ENCODE data around the gene APOBEC3C.
"Not testable (repeated sequence)": the region's sequence is repeated elsewhere in the genome, so short reads cannot be mapped to it uniquely, and the experiment has no call there.

Gene APOBEC3C

GRCh38 chr22:38984224-38984623, 29.8 kb upstream of the APOBEC3C start:
- DNase-seq (ENCODE audit: low spot score) = no peak

- DNase-seq (ENCODE audit: low spot score) = peak; percentile 32
These were observed 29.0 kb upstream of the APOBEC3C start for GRCh38 chr22:38984784-38985757.

GRCh38 chr22:38986629-38987028, 27.4 kb upstream of the APOBEC3C start:
- DNase-seq (ENCODE audit: low spot score) = no peak

DNA sequence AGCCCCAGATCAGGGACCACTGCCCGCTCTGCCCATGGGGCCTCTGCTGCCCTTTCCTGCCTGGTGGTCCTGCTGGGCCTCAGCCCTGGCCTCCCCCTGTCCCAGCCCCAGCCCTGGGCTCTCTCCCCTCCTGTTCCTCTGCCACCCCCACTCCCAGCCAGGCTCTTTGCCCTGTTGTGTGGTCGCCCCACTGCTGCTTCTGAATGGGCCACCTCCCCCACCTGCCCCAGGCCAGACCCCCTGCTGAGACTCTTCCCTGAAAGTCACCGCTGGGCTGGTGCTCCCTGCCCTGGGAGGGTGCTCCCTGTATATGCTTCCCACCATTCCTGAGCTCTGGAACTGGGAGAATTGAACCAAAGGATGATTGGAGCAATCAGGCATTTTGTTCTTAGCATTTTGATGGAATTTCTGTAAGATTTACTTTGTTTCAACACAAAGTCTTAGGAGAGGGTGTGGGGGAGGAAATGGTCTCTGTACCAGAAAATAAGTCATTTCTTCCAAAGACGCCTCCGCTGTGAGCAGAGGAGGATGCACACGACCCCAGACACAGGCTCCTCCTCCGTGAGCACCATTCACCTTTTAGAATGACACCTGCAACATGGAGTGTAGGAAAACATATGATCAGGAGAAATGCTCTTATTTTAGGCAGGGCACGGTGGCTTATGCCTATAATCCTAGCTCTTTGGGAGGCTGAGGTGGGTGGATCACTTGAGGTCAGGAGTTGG, 26.7 kb upstream of the APOBEC3C start:
- DNase-seq (ENCODE audit: low spot score) = no peak

- DNase-seq (ENCODE audit: low spot score) = no peak
These were observed 24.6 kb upstream of the APOBEC3C start for GRCh38 chr22:38989466-38989865.

DNA sequence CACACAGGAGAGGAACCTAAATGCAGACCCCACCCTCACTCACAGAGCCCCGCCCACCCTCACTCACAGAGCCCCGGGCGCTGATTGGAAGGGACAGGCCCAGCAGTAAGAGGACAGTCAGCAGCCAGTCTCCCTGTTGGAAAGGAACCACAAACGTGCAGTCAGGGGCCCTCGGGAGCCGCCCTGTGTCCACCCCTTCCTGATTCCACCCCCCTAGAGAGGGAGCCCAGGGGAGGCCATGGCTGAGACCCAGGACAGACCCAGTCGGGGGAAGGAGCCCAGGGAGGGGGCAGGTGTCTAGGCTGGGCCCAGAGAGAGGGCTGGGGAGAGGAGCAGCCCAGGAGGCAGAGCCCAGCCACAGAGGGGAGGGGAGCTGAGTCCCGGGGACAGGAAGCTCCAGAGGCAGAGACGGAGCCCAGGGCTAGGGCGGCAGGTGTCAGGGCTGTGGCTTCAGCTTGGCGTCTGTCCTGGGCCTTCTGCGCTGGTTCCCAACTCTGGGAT, 21.1 kb upstream of the APOBEC3C start:
- not testable (repeated sequence) for DNase-seq (ENCODE audit: low spot score)

- DNase-seq (ENCODE audit: low spot score) = no peak
These were observed 18.0 kb upstream of the APOBEC3C start for GRCh38 chr22:38996105-38996504.

- no peak for DNase-seq (ENCODE audit: low spot score)
These were observed 16.5 kb upstream of the APOBEC3C start for GRCh38 chr22:38997518-38997917.

- peak; percentile 86 for DNase-seq (ENCODE audit: low spot score)
These were observed 10.9 kb upstream of the APOBEC3C start for GRCh38 chr22:39003165-39003638.

GRCh38 chr22:39007177-39007576, 6.9 kb upstream of the APOBEC3C start:
- no peak for DNase-seq (ENCODE audit: low spot score)

DNA sequence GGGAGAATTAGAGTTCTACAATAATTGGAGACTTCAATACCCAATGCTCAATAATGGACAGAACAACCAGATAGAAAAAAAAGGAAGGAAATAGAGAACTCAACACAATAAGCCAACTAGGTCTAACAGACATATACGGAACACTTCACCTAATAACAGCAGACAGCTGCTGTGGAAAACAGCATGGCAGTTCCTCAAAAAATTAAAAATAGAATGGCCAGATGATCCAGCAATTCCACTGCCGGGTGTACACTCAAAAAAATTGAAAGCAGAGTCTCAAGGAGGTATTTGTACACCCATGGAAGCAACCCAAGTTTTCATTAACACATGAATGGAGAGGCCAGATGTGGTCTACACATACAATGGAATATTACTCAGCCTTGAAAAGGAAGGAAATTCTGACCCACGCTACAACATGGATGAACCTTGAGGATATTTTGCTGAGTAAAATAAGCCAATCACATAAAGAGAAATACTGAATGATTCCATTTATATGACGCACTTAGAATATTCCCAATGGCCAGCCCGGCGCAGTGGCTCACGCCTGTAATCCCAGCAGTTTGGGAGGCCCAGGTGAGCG, 5.7 kb upstream of the APOBEC3C start:
- DNase-seq (ENCODE audit: low spot score) = not testable (repeated sequence)

- DNase-seq (ENCODE audit: low spot score) = no peak
These were observed 3.1 kb upstream of the APOBEC3C start for GRCh38 chr22:39010946-39011345.

- no peak for DNase-seq (ENCODE audit: low spot score)
These were observed 1.2 kb upstream of the APOBEC3C start for GRCh38 chr22:39012533-39013511.

DNA sequence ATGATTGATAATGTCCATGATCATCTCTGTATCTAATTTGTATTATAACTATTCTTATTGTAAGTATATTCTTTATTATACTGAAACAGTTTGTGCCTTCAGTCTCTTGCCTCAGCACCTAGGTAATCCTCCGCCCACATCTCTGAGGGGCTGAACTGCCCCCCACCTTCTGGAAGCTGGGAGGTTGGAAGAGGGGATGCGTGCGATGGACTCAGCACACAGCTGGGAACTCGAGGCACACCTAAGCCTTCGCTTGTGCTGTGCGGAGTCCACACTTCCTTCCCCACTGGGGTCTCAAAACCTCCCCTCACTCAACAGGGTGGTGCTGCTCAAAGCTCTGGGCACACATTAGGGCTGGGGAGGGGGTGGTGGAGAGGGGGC, 506 bp upstream of the APOBEC3C start:
- DNase-seq (ENCODE audit: low spot score) = not testable (repeated sequence)

DNA sequence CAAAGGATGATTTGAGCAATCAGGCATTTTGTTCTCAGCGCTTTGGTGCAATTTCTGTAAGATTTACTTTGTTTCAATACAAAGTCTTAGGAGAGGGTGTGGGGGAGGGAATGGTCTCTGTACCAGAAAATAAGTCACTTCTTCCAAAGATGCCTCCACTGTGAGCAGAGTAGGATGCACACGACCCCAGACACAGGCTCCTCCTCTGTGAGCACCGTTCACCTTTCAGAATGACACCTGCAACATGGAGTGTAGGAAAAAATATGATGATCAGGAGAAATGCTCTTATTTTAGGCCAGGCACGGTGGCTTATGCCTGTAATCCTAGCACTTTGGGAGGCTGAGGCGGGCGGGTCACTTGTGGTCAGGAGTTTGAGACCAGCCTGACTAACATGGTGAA, 665 bp downstream of the APOBEC3C start:
- DNase-seq (ENCODE audit: low spot score) = not testable (repeated sequence)

DNA sequence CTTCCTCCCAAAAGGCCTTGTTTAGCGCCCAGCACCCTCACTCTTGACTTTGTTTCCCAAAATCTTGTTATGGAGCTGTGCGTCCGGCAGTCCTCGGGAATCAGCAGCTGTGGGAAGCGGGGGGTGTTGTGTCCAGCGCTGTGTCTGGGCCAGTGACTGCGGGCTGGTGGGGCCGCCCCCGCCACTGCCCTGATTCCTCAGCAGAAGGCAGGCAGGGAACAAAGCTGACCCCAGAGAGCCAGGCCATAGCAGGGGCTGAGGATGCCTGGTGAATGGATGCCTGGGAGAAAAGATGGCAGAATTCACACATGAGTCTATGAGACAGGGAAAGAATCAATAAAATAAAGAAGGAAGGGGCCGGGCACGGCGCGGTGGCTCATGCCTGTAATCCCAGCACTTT, 2.5 kb downstream of the APOBEC3C start:
- no peak for DNase-seq (ENCODE audit: low spot score)

GRCh38 chr22:39017596-39018365, 3.7 kb downstream of the APOBEC3C start:
- no peak for DNase-seq (ENCODE audit: low spot score)

DNA sequence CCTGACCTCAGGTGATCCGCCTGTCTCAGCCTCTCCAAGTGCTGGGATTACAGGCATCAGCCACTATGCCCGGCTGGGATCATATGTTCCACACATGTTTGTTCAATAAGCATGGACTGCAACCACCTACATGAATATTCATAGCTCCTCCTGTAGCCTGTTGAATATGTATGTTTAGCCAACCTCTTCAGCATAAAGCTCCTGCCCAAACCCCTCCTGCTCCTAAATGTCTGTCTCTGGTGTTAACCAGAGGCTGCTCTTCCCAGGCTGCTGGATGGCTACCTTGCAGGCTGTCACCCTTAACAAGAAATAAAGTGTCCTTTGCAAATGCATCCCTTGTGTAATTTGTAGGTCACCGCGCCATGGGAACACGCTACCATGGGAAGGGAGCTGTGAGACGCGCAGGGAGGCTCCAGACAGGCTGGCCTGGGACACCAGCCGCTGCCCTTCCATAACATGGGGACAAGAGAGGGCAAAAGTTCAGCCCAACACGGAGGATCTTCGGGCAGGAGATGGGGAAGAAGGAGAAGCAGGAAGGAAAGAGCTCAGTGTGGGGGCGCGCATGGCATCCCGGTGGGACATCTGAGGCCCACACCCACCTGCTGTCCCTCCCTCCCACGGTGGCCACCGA, 6.1 kb downstream of the APOBEC3C start:
- not testable (repeated sequence) for DNase-seq (ENCODE audit: low spot score)

- no peak for DNase-seq (ENCODE audit: low spot score)
These were observed 7.6 kb downstream of the APOBEC3C start for GRCh38 chr22:39021552-39022250.
